Endothelial cell of umbilical vein (primary cell): Measurements from ENCODE around the gene GGA1. TPM values are rescaled to one million over a fixed set of nuclear protein-coding genes. Genes with fewer than 3 reads are reported as not detected.

Experiments used
- BruUV-seq: library from RNA; stranded (reverse); fragments of 400-500 nt; replicated peaks from 2 replicates; lab custom pipeline; 2021; lab: Mats Ljungman, UMichigan
- CTCF ChIA-PET: fragments of 300-600, 350-600 bp; sonication (Branson Sonifier 250); formaldehyde crosslinking; loops from one replicate; lab custom pipeline; 2021; ENCODE audit warnings: antibody characterized with exemption, inconsistent platforms; lab: Charles Lee
- POLR2A ChIA-PET: fragments of 300-600, 350-600 bp; sonication (Branson Sonifier 250); formaldehyde crosslinking; loops from one replicate; lab custom pipeline; 2021; ENCODE audit warnings: antibody characterized with exemption, inconsistent platforms; lab: Charles Lee
- DNase-seq: peaks from one replicate; pipeline ENCODE4 v3.0.0-alpha.2; 2011; ENCODE audit warnings: low read depth, low spot score
- FAIRE-seq: peaks from 2 replicates; lab custom pipeline; 2011; peaks lifted over from hg19 to GRCh38; lab: Jason Lieb, UNC
- H2AFZ ChIP-seq: 2 replicates; pipeline ENCODE4 v1.6.0; 2012; ENCODE audit warnings: low read depth, low read length, control low read depth, inconsistent platforms
- H3K27ac ChIP-seq: 2 replicates; pipeline ENCODE4 v1.5.1; 2011; ENCODE audit warnings: low read depth, mild to moderate bottlenecking, control low read depth, low read length, moderate library complexity; ENCODE audit not compliant: insufficient read depth
- H3K27me3 ChIP-seq, 2 experiments: 2 replicates each; pipeline versions ENCODE4 v1.6.0 to v1.6.1; 2011; ENCODE audit warnings: low read length in 2 of 2, mixed read lengths in 1 of 2; ENCODE audit not compliant: control insufficient read depth in 2 of 2, insufficient read depth in 2 of 2
- H3K36me3 ChIP-seq, 2 experiments: 2 replicates in 1 of 2; 3 replicates in 1 of 2; pipeline ENCODE4 v1.5.1; 2011; ENCODE audit warnings: low read length in 2 of 2, mild to moderate bottlenecking in 1 of 2, moderate library complexity in 1 of 2; ENCODE audit not compliant: control insufficient read depth in 2 of 2, insufficient read depth in 2 of 2; ENCODE audit errors: extremely low read depth in 1 of 2
- H3K4me1 ChIP-seq: 3 replicates; pipeline ENCODE4 v1.5.1; 2011; ENCODE audit warnings: mild to moderate bottlenecking, low read length; ENCODE audit not compliant: control insufficient read depth, insufficient read depth; ENCODE audit errors: extremely low read depth
- H3K4me2 ChIP-seq: 2 replicates; pipeline ENCODE4 v1.6.1; 2011; ENCODE audit warnings: low read length, control low read depth, mixed read lengths; ENCODE audit not compliant: insufficient read depth
- H3K4me3 ChIP-seq, 3 experiments: fragments of 200-600 bp in 1 of 3; sonication (generic), shearing (Covaris generic) in 1 of 3; replicated peaks in 1 of 3; 2 replicates each; pipeline ENCODE4 v1.5.1; 2011 to 2016; ENCODE audit warnings: control low read depth in 3 of 3, low read length in 3 of 3, mild to moderate bottlenecking in 2 of 3, inconsistent platforms in 1 of 3, low read depth in 1 of 3, moderate library complexity in 1 of 3; ENCODE audit not compliant: insufficient read depth in 1 of 3
- H3K79me2 ChIP-seq: 2 replicates; pipeline ENCODE4 v1.6.0; 2012; ENCODE audit warnings: low read length, inconsistent platforms; ENCODE audit not compliant: control insufficient read depth, insufficient read depth
- H3K9ac ChIP-seq: replicated peaks from 2 replicates; pipeline ENCODE3; 2011; ENCODE audit warnings: low read length, control low read depth; ENCODE audit not compliant: insufficient read depth; ENCODE audit errors: extremely low read depth
- H3K9me1 ChIP-seq: replicated peaks from 3 replicates; pipeline ENCODE4 v1.6.0; 2011; ENCODE audit warnings: mild to moderate bottlenecking, low read length; ENCODE audit not compliant: control insufficient read depth, insufficient read depth; ENCODE audit errors: extremely low read depth
- H3K9me3 ChIP-seq: replicated peaks from 2 replicates; pipeline ENCODE4 v1.5.1; 2012; ENCODE audit warnings: low read length, inconsistent platforms; ENCODE audit not compliant: control insufficient read depth, insufficient read depth
- H4K20me1 ChIP-seq: replicated peaks from 2 replicates; pipeline ENCODE3; 2011; ENCODE audit warnings: mild to moderate bottlenecking, low read length; ENCODE audit not compliant: control insufficient read depth, insufficient read depth; ENCODE audit errors: extremely low read depth
- CTCF ChIP-seq, 2 donors: IDR thresholded peaks; 1 replicate in 1 of 2; 2 replicates in 1 of 2; pipeline ENCODE4 v1.5.1; 2011; ENCODE audit warnings: low read length in 2 of 2, mild to moderate bottlenecking in 2 of 2, moderate library complexity in 2 of 2, control low read depth in 1 of 2, inconsistent platforms in 1 of 2, low read depth in 1 of 2; ENCODE audit not compliant: insufficient read depth in 1 of 2; ENCODE audit errors: extremely low read depth in 1 of 2
- EZH2 ChIP-seq: IDR thresholded peaks from 2 replicates; pipeline ENCODE4 v1.6.1; 2012; ENCODE audit warnings: borderline replicate concordance, low read depth, mild to moderate bottlenecking, moderate library complexity, low read length, inconsistent platforms; ENCODE audit not compliant: severe bottlenecking
- FOS ChIP-seq: IDR thresholded peaks from 2 replicates; pipeline ENCODE4 v1.6.1; 2011; ENCODE audit warnings: mild to moderate bottlenecking, low read length, moderate library complexity, borderline replicate concordance; ENCODE audit not compliant: insufficient read depth
- JUN ChIP-seq: IDR thresholded peaks from 2 replicates; pipeline ENCODE4 v1.6.1; 2011; ENCODE audit warnings: borderline replicate concordance, low read depth; ENCODE audit not compliant: insufficient read length, insufficient read depth
- MAX ChIP-seq: IDR thresholded peaks from 2 replicates; pipeline ENCODE4 v1.6.1; 2011; ENCODE audit not compliant: insufficient read depth, insufficient read length
- dilution Hi-C: fragments of 300-500 bp; cut with MboI; formaldehyde crosslinking; loops from one replicate; pipeline ENCODE4 v1.15.0; 2019; ENCODE audit warnings: low sequenced_read_pairs; ENCODE audit not compliant: extremely low pct_ligation_motif_present
- intact Hi-C: fragments of 100-400 bp; cut with micrococcal nuclease; formaldehyde crosslinking; loops from one replicate; pipeline ENCODE4 v1.10.0; 2022
- polyA plus RNA-seq, 4 experiments: library from polyadenylated mRNA; depleted of rRNA in 3 of 4; stranded (reverse) in 3 of 4; unstranded in 1 of 4; fragments of >200 nt; gene quantifications; 2 replicates each; pipeline versions ENCODE4 v1.2.1 to v1.2.3, GENCODE V29; 2011 to 2012; ENCODE audit warnings: missing spikeins in 1 of 4
- total RNA-seq: library from RNA; stranded (reverse); gene quantifications from 2 replicates; pipeline ENCODE4 v1.2.3, GENCODE V29; 2021

GGA1 gene
- total and polyA plus RNA-seq, 2 donors (not counting 3 experiments of a cell fraction or from before 2014, with no cell fraction given): 54.1 to 67.5 TPM

- dilution Hi-C loops (no loop called here), intact Hi-C loops (no loop called here)
- no peak for TF ChIP-seq MAX
- peak; percentile 28 to 29 for TF ChIP-seq CTCF (IDR thresholded peaks at IDR 0.05; ENCODE audit: extremely low read depth in 1 of 2, insufficient read depth in 1 of 2, low read depth in 1 of 2, low read length in 2 of 2)
- no peak for TF ChIP-seq FOS
- no peak for TF ChIP-seq EZH2
- no peak for TF ChIP-seq JUN
- Histone ChIP-seq H3K79me2 (peaks cover 32% of the 10 kb centered on the region), H3K4me1 (peaks cover 17% of the 10 kb centered on the region), H3K36me3 (peaks cover 0 to 10% of the 10 kb centered on the region in 2 experiments), H3K27ac (no peak overlapping the region), H3K9me1 (no peaks in the 10 kb centered on the region), H2AFZ (no peak overlapping the region), H3K9me3 (no peaks in the 10 kb centered on the region), H3K27me3 (no peaks in the 10 kb centered on the region), H3K4me2 (no peak overlapping the region), H3K4me3 (no peak overlapping the region), H3K9ac (no peak overlapping the region), H4K20me1 (no peaks in the 10 kb centered on the region)
- FAIRE-seq (peak; percentile 12), DNase-seq (no peak)
- CTCF ChIA-PET: interaction anchor here (0.6 to 8.6 kb wide), 11 partner anchors 10 to 202 kb away, joined by 3 to 220 read pairs (median 11); partner anchors contain the start of genes LGALS1 and NOL12
- BruUV-seq: no TSS peak
- POLR2A ChIA-PET: interaction anchor here (1.2 kb wide), 1 partner anchor 20 kb away, joined by 5 read pairs; no protein-coding TSS in a partner anchor
These were observed 52.7 kb downstream of the GGA1 start for GRCh38 chr22:37661160-37661924.
